ENCODE measurements around the gene SELENOV.
A peak's percentile ranks its signal among the peaks of the same experiment; 100 is the strongest.
"Not testable (repeated sequence)": the region's sequence is repeated elsewhere in the genome, so short reads cannot be mapped to it uniquely, and the experiment has no call there.

SELENOV gene

DNA sequence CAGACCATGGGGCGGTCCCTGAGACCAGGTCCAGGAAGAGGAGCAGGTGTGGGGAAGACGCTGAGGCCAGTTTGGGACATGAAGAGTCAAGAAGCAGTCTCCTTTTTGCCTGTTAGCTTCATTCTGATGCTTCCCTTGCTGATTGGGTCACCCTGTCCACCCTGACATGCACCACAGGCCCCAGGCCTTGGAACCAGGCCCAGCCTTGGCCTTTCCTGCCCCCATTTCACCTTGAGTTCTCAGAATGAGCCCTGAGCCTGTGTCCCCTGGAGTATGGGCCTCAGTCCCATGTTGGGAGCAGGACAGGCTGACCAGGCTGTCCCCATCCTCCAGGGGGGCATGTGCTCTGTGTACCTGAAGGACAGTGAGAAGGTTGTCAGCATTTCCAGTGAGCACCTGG is 39.2 kb upstream of the SELENOV start:
- no peak overlapping the region for H3K9ac ChIP-seq (ENCODE audit: low read depth, low read length)
- peaks cover 55% of the 10 kb centered on the region for H3K36me3 ChIP-seq (ENCODE audit: control insufficient read depth, insufficient read depth, low read length)
- H3K27me3 ChIP-seq (ENCODE audit: control insufficient read depth, insufficient read depth, low read length) = no peaks in the 10 kb centered on the region
- no peaks in the 10 kb centered on the region for H3K9me3 ChIP-seq (ENCODE audit: control insufficient read depth, insufficient read depth, low read length)
- no peak overlapping the region for H3K4me3 ChIP-seq (ENCODE audit: low read depth, low read length)
- H3K27ac ChIP-seq (ENCODE audit: low read depth, low read length) = no peak overlapping the region
- peaks cover 6% of the 10 kb centered on the region; the same call in 1 of the 2 replicates for H3K4me1 ChIP-seq (ENCODE audit: control insufficient read depth, insufficient read depth, low read length)

DNA sequence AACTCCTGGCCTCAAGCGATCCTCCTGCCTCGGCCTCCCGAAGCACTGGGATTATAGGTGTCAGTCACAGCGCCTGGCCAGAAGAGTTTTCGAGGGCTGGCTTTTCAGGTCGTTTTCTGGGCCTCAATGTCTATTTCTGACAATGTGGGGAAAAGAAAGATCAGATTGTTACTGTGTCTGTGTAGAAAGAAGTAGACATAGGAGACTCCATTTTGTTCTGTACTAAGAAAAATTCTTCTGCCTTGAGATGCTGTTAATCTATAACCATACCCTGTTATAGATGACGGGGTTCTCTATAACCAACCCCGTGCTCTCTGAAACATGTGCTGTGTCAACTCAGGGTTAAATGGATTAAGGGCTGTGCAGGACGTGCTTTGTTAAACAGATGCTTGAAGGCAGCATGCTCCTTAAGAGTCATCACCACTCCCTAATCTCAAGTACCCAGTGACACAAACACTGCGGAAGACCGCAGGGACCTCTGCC is 35.6 kb upstream of the SELENOV start:
- H3K9ac ChIP-seq (ENCODE audit: low read depth, low read length); H3K27me3 ChIP-seq (ENCODE audit: control insufficient read depth, insufficient read depth, low read length); H3K9me3 ChIP-seq (ENCODE audit: control insufficient read depth, insufficient read depth, low read length); H3K4me3 ChIP-seq (ENCODE audit: low read depth, low read length); H3K4me1 ChIP-seq (ENCODE audit: control insufficient read depth, insufficient read depth, low read length); H3K27ac ChIP-seq (ENCODE audit: low read depth, low read length): not testable (repeated sequence)
- H3K36me3 ChIP-seq (ENCODE audit: control insufficient read depth, insufficient read depth, low read length) = peaks cover 36% of the 10 kb centered on the region

GRCh38 chr19:39479916-39480315 is 35.0 kb upstream of the SELENOV start:
- H3K4me3 ChIP-seq (ENCODE audit: low read depth, low read length) = peak overlapping the region; percentile 90
- H3K27ac ChIP-seq (ENCODE audit: low read depth, low read length) = peak overlapping the region; percentile 94

GRCh38 chr19:39480337-39481228 is 34.4 kb upstream of the SELENOV start, which contains the start of gene TIMM50:
Gene TIMM50, plus strand, starts transcription at chr19:39480838. Its CDS starts 16 bp downstream, at chr19:39480854.
- no peaks in the 10 kb centered on the region for H3K9me3 ChIP-seq (ENCODE audit: control insufficient read depth, insufficient read depth, low read length)
- no peaks in the 10 kb centered on the region for H3K27me3 ChIP-seq (ENCODE audit: control insufficient read depth, insufficient read depth, low read length)
- peaks cover 38% of the 10 kb centered on the region for H3K36me3 ChIP-seq (ENCODE audit: control insufficient read depth, insufficient read depth, low read length)
- H3K4me3 ChIP-seq (ENCODE audit: low read depth, low read length) = peak within 1 kb of the TSS; percentile 90
- H3K4me1 ChIP-seq (ENCODE audit: control insufficient read depth, insufficient read depth, low read length) = peaks cover 6% of the 10 kb centered on the region; the same call in 1 of the 2 replicates
- peak within 1 kb of the TSS; percentile 97 for H3K9ac ChIP-seq (ENCODE audit: low read depth, low read length)
- H3K27ac ChIP-seq (ENCODE audit: low read depth, low read length) = peak within 1 kb of the TSS; percentile 94

More at GRCh38 chr19:39479916-39480315, 35.0 kb upstream of the SELENOV start:
- Histone ChIP-seq H3K27me3 (ENCODE audit: control insufficient read depth, insufficient read depth, low read length) (no peaks in the 10 kb centered on the region), H3K36me3 (ENCODE audit: control insufficient read depth, insufficient read depth, low read length) (peaks cover 34% of the 10 kb centered on the region), H3K9me3 (ENCODE audit: control insufficient read depth, insufficient read depth, low read length) (no peaks in the 10 kb centered on the region), H3K4me1 (ENCODE audit: control insufficient read depth, insufficient read depth, low read length) (peaks cover 6% of the 10 kb centered on the region; the same call in 1 of the 2 replicates), H3K9ac (ENCODE audit: low read depth, low read length) (no peak overlapping the region)

- peaks cover 38% of the 10 kb centered on the region for H3K36me3 ChIP-seq (ENCODE audit: control insufficient read depth, insufficient read depth, low read length)
- peaks cover 6% of the 10 kb centered on the region; the same call in 1 of the 2 replicates for H3K4me1 ChIP-seq (ENCODE audit: control insufficient read depth, insufficient read depth, low read length)
- peak overlapping the region; percentile 97 for H3K9ac ChIP-seq (ENCODE audit: low read depth, low read length)
- peak overlapping the region; percentile 90 for H3K4me3 ChIP-seq (ENCODE audit: low read depth, low read length)
- no peaks in the 10 kb centered on the region for H3K9me3 ChIP-seq (ENCODE audit: control insufficient read depth, insufficient read depth, low read length)
- H3K27me3 ChIP-seq (ENCODE audit: control insufficient read depth, insufficient read depth, low read length) = no peaks in the 10 kb centered on the region
- H3K27ac ChIP-seq (ENCODE audit: low read depth, low read length) = peak overlapping the region; percentile 94
Measured at GRCh38 chr19:39481229-39481545, 33.8 kb upstream of the SELENOV start.

GRCh38 chr19:39481676-39482075 is 33.3 kb upstream of the SELENOV start:
- H3K4me3 ChIP-seq (ENCODE audit: low read depth, low read length) = peak overlapping the region; percentile 90
- peak overlapping the region; percentile 94 for H3K27ac ChIP-seq (ENCODE audit: low read depth, low read length)
- peak overlapping the region; percentile 97 for H3K9ac ChIP-seq (ENCODE audit: low read depth, low read length)
- H3K4me1 ChIP-seq (ENCODE audit: control insufficient read depth, insufficient read depth, low read length) = peaks cover 6% of the 10 kb centered on the region; the same call in 1 of the 2 replicates
- H3K36me3 ChIP-seq (ENCODE audit: control insufficient read depth, insufficient read depth, low read length) = peaks cover 38% of the 10 kb centered on the region
- no peaks in the 10 kb centered on the region for H3K9me3 ChIP-seq (ENCODE audit: control insufficient read depth, insufficient read depth, low read length)
- no peaks in the 10 kb centered on the region for H3K27me3 ChIP-seq (ENCODE audit: control insufficient read depth, insufficient read depth, low read length)

DNA sequence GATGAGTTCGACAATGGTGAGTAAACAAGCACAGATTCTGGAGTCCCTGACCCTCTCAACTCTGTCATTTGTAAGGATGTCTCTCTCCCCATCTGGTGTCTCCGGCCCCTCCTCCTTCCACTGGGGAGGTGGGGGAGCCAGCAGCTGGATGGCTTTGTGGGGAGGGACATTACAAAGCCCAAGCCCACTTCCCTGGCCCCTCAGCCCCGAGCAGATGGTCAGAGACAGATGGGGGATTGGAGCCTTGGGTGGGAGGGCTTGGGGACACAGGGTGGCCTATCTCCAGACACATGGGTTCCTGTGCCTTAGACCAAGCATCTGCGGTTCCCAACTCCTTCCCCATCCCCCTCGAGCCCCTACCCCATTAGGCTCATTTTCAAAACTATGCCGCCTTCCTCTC is 31.8 kb upstream of the SELENOV start:
- H3K27me3 ChIP-seq (ENCODE audit: control insufficient read depth, insufficient read depth, low read length) = no peaks in the 10 kb centered on the region
- no peak overlapping the region for H3K4me3 ChIP-seq (ENCODE audit: low read depth, low read length)
- H3K36me3 ChIP-seq (ENCODE audit: control insufficient read depth, insufficient read depth, low read length) = peaks cover 46% of the 10 kb centered on the region
- H3K9me3 ChIP-seq (ENCODE audit: control insufficient read depth, insufficient read depth, low read length) = no peaks in the 10 kb centered on the region
- no peak overlapping the region for H3K27ac ChIP-seq (ENCODE audit: low read depth, low read length)
- peaks cover 6% of the 10 kb centered on the region; the same call in 1 of the 2 replicates for H3K4me1 ChIP-seq (ENCODE audit: control insufficient read depth, insufficient read depth, low read length)
- H3K9ac ChIP-seq (ENCODE audit: low read depth, low read length) = no peak overlapping the region

DNA sequence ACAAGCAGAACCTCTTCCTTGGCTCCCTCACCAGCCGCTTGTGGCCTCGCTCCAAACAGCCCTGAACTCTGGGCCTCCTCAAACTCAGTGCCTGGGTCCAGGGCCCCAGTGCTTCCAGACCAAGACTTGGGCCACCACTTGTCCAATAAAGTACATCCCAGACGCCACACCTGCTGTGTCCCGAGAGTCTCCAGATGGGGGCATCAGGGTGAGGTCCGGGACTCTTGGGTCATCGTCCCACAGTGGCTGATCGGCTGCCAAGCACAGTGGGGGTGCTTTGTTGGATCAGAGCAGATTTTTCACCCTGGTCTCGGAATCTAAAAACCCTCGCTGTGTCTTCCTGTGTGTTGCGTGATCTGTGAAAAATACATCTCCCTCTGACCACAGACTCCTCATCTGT is 25.2 kb upstream of the SELENOV start:
- peaks cover 62% of the 10 kb centered on the region for H3K36me3 ChIP-seq (ENCODE audit: control insufficient read depth, insufficient read depth, low read length)
- no peak overlapping the region for H3K4me3 ChIP-seq (ENCODE audit: low read depth, low read length)
- H3K4me1 ChIP-seq (ENCODE audit: control insufficient read depth, insufficient read depth, low read length) = no peaks in the 10 kb centered on the region

GRCh38 chr19:39492225-39492624 is 22.7 kb upstream of the SELENOV start:
- Histone ChIP-seq H3K27me3 (ENCODE audit: control insufficient read depth, insufficient read depth, low read length) (peaks cover 4% of the 10 kb centered on the region; the same call in 1 of the 2 replicates), H3K4me3 (ENCODE audit: low read depth, low read length) (no peak overlapping the region), H3K27ac (ENCODE audit: low read depth, low read length) (no peak overlapping the region), H3K9me3 (ENCODE audit: control insufficient read depth, insufficient read depth, low read length) (no peaks in the 10 kb centered on the region), H3K36me3 (ENCODE audit: control insufficient read depth, insufficient read depth, low read length) (peaks cover 39% of the 10 kb centered on the region), H3K9ac (ENCODE audit: low read depth, low read length) (no peak overlapping the region), H3K4me1 (ENCODE audit: control insufficient read depth, insufficient read depth, low read length) (no peaks in the 10 kb centered on the region)

More for the DNA sequence above, 25.2 kb upstream of the SELENOV start:
- no peaks in the 10 kb centered on the region for H3K27me3 ChIP-seq (ENCODE audit: control insufficient read depth, insufficient read depth, low read length)
- no peak overlapping the region for H3K9ac ChIP-seq (ENCODE audit: low read depth, low read length)
- no peaks in the 10 kb centered on the region for H3K9me3 ChIP-seq (ENCODE audit: control insufficient read depth, insufficient read depth, low read length)
- H3K27ac ChIP-seq (ENCODE audit: low read depth, low read length) = no peak overlapping the region

DNA sequence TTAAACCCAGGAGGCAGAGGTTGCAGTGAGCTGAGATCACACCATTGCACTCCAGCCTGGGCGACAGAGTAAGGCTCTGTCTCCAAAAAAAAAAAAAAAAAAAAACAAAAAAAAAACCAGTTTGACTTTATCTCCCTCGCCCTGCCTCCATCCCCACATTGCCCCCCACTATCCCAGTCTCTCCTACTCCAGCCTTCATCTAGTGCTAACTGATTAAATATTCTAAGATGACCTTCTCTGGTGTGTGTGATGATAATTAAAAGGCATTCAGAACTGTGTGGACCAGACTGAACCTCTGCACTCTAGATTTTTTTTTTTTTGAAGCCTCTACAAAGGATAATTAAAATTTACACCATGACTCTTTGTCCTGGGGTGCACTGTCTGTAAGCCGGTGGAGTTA is 22.2 kb upstream of the SELENOV start:
- Histone ChIP-seq H3K9me3 (ENCODE audit: control insufficient read depth, insufficient read depth, low read length) (no peaks in the 10 kb centered on the region), H3K4me1 (ENCODE audit: control insufficient read depth, insufficient read depth, low read length) (no peaks in the 10 kb centered on the region), H3K4me3 (ENCODE audit: low read depth, low read length) (no peak overlapping the region), H3K9ac (ENCODE audit: low read depth, low read length) (no peak overlapping the region), H3K27ac (ENCODE audit: low read depth, low read length) (no peak overlapping the region), H3K36me3 (ENCODE audit: control insufficient read depth, insufficient read depth, low read length) (peaks cover 37% of the 10 kb centered on the region), H3K27me3 (ENCODE audit: control insufficient read depth, insufficient read depth, low read length) (peaks cover 7% of the 10 kb centered on the region)

GRCh38 chr19:39494661-39495060 is 20.3 kb upstream of the SELENOV start:
- H3K27ac ChIP-seq (ENCODE audit: low read depth, low read length) = no peak overlapping the region
- H3K27me3 ChIP-seq (ENCODE audit: control insufficient read depth, insufficient read depth, low read length) = peaks cover 25% of the 10 kb centered on the region

More at GRCh38 chr19:39494661-39495060, 20.3 kb upstream of the SELENOV start:
- Histone ChIP-seq H3K4me1 (ENCODE audit: control insufficient read depth, insufficient read depth, low read length) (peaks cover 5% of the 10 kb centered on the region), H3K4me3 (ENCODE audit: low read depth, low read length) (no peak overlapping the region), H3K36me3 (ENCODE audit: control insufficient read depth, insufficient read depth, low read length) (peaks cover 18% of the 10 kb centered on the region), H3K9me3 (ENCODE audit: control insufficient read depth, insufficient read depth, low read length) (no peaks in the 10 kb centered on the region), H3K9ac (ENCODE audit: low read depth, low read length) (no peak overlapping the region)
